ENCODE results near the gene PAK5.

The PAK5 gene

DNA sequence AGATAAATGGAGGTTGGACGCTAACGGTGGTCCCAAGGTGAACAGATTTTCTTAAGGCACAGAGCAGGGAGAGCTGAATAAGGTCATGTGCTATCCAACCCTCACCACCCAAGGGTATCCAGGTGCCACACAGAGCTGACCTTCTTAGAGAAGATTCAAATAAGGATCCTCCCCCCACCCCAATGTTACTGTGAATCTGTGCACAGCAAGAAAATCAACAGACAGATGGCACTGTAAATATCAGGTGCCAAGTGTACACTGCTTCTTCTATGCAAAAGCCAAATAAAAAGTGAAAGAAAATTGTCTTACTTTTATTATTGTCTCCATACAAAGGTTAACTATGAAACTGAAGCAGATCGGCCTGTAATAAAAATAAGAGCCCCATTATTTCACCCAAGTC is 96.9 kb downstream of the PAK5 start:
- peaks cover 4% of the 10 kb centered on the region for H3K27me3 ChIP-seq (ENCODE audit: insufficient read depth, poor library complexity, severe bottlenecking)
- no peaks in the 10 kb centered on the region for H3K9me3 ChIP-seq (ENCODE audit: severe bottlenecking)
- H3K36me3 ChIP-seq (ENCODE audit: low read depth) = no peaks in the 10 kb centered on the region
- TF ChIP-seq, protein P1, sequence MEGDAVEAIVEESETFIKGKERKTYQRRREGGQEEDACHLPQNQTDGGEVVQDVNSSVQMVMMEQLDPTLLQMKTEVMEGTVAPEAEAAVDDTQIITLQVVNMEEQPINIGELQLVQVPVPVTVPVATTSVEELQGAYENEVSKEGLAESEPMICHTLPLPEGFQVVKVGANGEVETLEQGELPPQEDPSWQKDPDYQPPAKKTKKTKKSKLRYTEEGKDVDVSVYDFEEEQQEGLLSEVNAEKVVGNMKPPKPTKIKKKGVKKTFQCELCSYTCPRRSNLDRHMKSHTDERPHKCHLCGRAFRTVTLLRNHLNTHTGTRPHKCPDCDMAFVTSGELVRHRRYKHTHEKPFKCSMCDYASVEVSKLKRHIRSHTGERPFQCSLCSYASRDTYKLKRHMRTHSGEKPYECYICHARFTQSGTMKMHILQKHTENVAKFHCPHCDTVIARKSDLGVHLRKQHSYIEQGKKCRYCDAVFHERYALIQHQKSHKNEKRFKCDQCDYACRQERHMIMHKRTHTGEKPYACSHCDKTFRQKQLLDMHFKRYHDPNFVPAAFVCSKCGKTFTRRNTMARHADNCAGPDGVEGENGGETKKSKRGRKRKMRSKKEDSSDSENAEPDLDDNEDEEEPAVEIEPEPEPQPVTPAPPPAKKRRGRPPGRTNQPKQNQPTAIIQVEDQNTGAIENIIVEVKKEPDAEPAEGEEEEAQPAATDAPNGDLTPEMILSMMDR (IDR thresholded peaks at IDR 0.05; ENCODE audit: poor library complexity, severe bottlenecking) = no peak
- H3K27ac ChIP-seq (ENCODE audit: poor library complexity, severe bottlenecking) = no peak overlapping the region
- H3K4me1 ChIP-seq (ENCODE audit: insufficient read depth, poor library complexity, severe bottlenecking) = no peaks in the 10 kb centered on the region
- H3K4me3 ChIP-seq (ENCODE audit: severe bottlenecking) = no peak overlapping the region
- ATAC-seq (ENCODE audit: low read depth) (no peak), DNase-seq (ENCODE audit: low spot score) (no peak)

DNA sequence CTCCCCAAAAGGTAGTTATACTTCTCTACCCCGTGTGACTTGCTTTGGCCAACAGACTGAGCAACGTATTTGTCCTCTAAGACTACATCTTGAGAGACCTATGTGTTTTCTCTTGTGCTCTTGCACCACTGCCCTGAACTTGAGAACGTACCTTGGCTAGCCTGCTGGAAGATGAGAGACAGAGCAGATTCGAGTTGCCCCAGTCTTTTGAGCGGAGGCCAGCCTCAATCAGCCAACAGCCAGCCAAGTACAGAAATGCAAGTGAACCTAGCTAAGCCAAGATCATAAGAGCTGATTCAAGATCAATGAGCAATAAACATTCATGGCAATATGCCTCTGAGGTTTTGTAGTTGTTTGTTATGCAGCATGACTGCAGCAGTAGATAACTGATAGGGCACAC is 98.4 kb downstream of the PAK5 start:
- Histone ChIP-seq H3K4me3 (ENCODE audit: severe bottlenecking) (no peak overlapping the region), H3K27me3 (ENCODE audit: insufficient read depth, poor library complexity, severe bottlenecking) (no peaks in the 10 kb centered on the region), H3K4me1 (ENCODE audit: insufficient read depth, poor library complexity, severe bottlenecking) (no peaks in the 10 kb centered on the region), H3K9me3 (ENCODE audit: severe bottlenecking) (no peaks in the 10 kb centered on the region), H3K27ac (ENCODE audit: poor library complexity, severe bottlenecking) (no peak overlapping the region), H3K36me3 (ENCODE audit: low read depth) (no peaks in the 10 kb centered on the region)
- TF ChIP-seq, protein P1 (IDR thresholded peaks at IDR 0.05; ENCODE audit: poor library complexity, severe bottlenecking) = no peak
- no peak for ATAC-seq (ENCODE audit: low read depth)
- DNase-seq (ENCODE audit: low spot score) = no peak

DNA sequence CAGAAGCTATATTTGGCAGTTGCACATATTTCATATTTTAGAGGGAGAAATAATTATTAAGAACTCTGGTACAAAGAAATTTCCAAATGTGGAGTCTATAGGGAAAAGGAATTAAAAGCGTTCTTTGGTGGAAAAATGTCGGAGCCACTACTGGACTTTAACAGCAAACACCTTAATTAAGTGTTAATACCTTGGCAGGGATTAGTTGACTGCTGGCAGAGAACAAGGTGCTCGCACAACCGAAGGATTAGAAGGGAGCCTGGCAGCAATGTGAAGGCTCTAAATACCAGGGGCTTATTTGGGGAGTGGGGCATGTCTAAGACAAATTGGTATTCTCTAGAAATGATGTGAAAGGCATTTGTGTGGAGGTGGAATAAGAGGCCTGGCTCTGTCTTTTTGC is 98.9 kb downstream of the PAK5 start:
- no peak overlapping the region for H3K27ac ChIP-seq (ENCODE audit: poor library complexity, severe bottlenecking)
- no peak overlapping the region for H3K4me3 ChIP-seq (ENCODE audit: severe bottlenecking)
- no peak for DNase-seq (ENCODE audit: low spot score)
- no peaks in the 10 kb centered on the region for H3K9me3 ChIP-seq (ENCODE audit: severe bottlenecking)
- no peaks in the 10 kb centered on the region for H3K4me1 ChIP-seq (ENCODE audit: insufficient read depth, poor library complexity, severe bottlenecking)
- no peaks in the 10 kb centered on the region for H3K36me3 ChIP-seq (ENCODE audit: low read depth)
- TF ChIP-seq, protein P1 (IDR thresholded peaks at IDR 0.05; ENCODE audit: poor library complexity, severe bottlenecking) = no peak
- no peaks in the 10 kb centered on the region for H3K27me3 ChIP-seq (ENCODE audit: insufficient read depth, poor library complexity, severe bottlenecking)
- no peak for ATAC-seq (ENCODE audit: low read depth)

DNA sequence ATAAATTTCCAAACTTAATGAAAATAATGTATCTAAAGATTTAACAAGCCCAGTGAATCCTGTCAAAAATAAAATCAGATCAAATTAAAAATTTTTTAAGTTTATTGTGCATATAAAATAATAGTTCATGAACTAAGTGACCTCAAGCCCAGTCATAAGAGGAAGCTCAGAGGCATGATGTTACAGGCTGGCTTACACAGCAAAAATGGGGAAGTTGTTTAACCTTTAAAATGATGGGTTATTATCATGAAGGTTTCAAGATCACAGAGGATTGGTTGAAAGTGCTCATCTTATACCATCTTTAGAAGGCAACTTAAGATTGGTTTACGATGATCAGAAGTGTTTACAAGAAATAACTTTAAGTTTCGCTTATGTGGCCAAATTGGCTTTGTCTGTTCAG is 102.5 kb downstream of the PAK5 start:
- Histone ChIP-seq H3K27me3 (ENCODE audit: insufficient read depth, poor library complexity, severe bottlenecking) (no peaks in the 10 kb centered on the region), H3K36me3 (ENCODE audit: low read depth) (no peaks in the 10 kb centered on the region), H3K4me3 (ENCODE audit: severe bottlenecking) (no peak overlapping the region), H3K4me1 (ENCODE audit: insufficient read depth, poor library complexity, severe bottlenecking) (no peaks in the 10 kb centered on the region), H3K9me3 (ENCODE audit: severe bottlenecking) (no peaks in the 10 kb centered on the region), H3K27ac (ENCODE audit: poor library complexity, severe bottlenecking) (no peak overlapping the region)
- TF ChIP-seq, protein P1 (IDR thresholded peaks at IDR 0.05; ENCODE audit: poor library complexity, severe bottlenecking) = no peak
- DNase-seq (ENCODE audit: low spot score) (no peak), ATAC-seq (ENCODE audit: low read depth) (no peak)

DNA sequence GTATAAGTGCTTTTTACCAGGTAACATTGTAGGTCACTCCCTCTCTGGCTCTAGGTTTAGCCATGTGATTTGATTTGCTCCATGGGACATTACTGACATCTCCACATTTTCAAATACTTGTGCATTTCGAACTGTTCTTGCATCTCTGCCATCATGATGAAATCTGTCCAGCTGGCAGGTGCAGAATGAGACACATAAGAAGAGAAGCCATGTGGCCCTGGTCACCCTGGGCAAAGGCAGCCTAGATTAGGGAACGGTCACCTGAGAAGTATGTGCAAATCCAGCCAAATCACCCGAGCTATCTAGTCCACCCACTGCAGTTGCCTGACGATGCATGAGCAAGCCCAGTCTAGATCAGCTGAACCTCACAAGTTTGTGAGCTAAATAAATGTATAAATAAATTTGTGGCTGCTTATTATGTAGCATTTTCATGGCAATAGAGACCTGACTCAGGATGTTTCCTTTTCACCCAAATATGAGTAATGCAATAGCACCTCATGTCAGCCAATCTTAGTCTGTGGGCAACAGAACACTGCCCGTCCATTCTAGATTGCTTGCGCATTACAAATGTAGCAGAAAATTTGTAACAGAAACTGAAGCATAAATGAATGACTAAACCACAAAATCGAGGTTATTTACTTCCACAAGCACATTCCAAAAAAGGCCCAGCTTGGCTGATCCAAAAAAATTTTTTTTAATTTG is 115.2 kb downstream of the PAK5 start:
- no peak overlapping the region for H3K4me3 ChIP-seq (ENCODE audit: severe bottlenecking)
- no peaks in the 10 kb centered on the region for H3K36me3 ChIP-seq (ENCODE audit: low read depth)
- H3K9me3 ChIP-seq (ENCODE audit: severe bottlenecking) = no peaks in the 10 kb centered on the region
- H3K27me3 ChIP-seq (ENCODE audit: insufficient read depth, poor library complexity, severe bottlenecking) = no peaks in the 10 kb centered on the region
- TF ChIP-seq, protein P1 (IDR thresholded peaks at IDR 0.05; ENCODE audit: poor library complexity, severe bottlenecking) = no peak
- no peak; the same call in 2 of the 3 replicates for ATAC-seq (ENCODE audit: low read depth)
- H3K27ac ChIP-seq (ENCODE audit: poor library complexity, severe bottlenecking) = no peak overlapping the region
- H3K4me1 ChIP-seq (ENCODE audit: insufficient read depth, poor library complexity, severe bottlenecking) = no peaks in the 10 kb centered on the region
- no peak for DNase-seq (ENCODE audit: low spot score)
